Neutrophil (primary cell): ENCODE results near the gene NPR2.
A peak's percentile ranks its signal among the peaks of the same experiment; 100 is the strongest.

Source experiments
- H3K27ac ChIP-seq: fragments of 200-600 bp; sonication (generic); 2 replicates; pipeline ENCODE4 v1.5.1; 2016; ENCODE audit warnings: mild to moderate bottlenecking, moderate library complexity
- H3K27me3 ChIP-seq: fragments of 200-600 bp; sonication (generic); 2 replicates; pipeline ENCODE4 v1.6.0; 2016; ENCODE audit warnings: mild to moderate bottlenecking
- H3K36me3 ChIP-seq: fragments of 200-600 bp; sonication (generic); 2 replicates; pipeline ENCODE4 v1.5.1; 2017
- H3K4me1 ChIP-seq, 2 experiments: fragments of 200-600 bp in 1 of 2; sonication (generic) in 1 of 2; 1 replicate in 1 of 2; 2 replicates in 1 of 2; pipeline versions ENCODE4 v1.5.1 to v1.6.1; 2013 to 2016; ENCODE audit warnings: low read depth in 1 of 2, low read length in 1 of 2, mild to moderate bottlenecking in 1 of 2, moderate library complexity in 1 of 2; ENCODE audit not compliant: control insufficient read depth in 1 of 2, insufficient read depth in 1 of 2
- H3K4me3 ChIP-seq, 2 experiments: fragments of 200-600 bp in 1 of 2; sonication (generic) in 1 of 2; 1 replicate in 1 of 2; 2 replicates in 1 of 2; pipeline ENCODE4 v1.5.1; 2013 to 2016; ENCODE audit warnings: low read depth in 1 of 2, low read length in 1 of 2, mild to moderate bottlenecking in 1 of 2, moderate library complexity in 1 of 2
- H3K9me3 ChIP-seq: fragments of 200-600 bp; sonication (generic); 2 replicates; pipeline ENCODE4 v1.5.1; 2016
- CTCF ChIP-seq: fragments of 200-600 bp; sonication (generic); IDR thresholded peaks from 2 replicates; pipeline ENCODE4 v1.5.1; 2016; ENCODE audit warnings: antibody characterized with exemption

The NPR2 gene

GRCh38 chr9:35746583-35746982 is 44.8 kb upstream of the NPR2 start:
- Histone ChIP-seq H3K9me3 (no peaks in the 10 kb centered on the region), H3K4me1 (peaks cover 41 to 42% of the 10 kb centered on the region in 2 experiments), H3K4me3 (peak overlapping the region in 1 of 2 experiments; percentile 80), H3K27ac (no peak overlapping the region), H3K36me3 (peaks cover 45% of the 10 kb centered on the region), H3K27me3 (no peaks in the 10 kb centered on the region)
- no peak for TF ChIP-seq CTCF

GRCh38 chr9:35748242-35748857 is 43.0 kb upstream of the NPR2 start:
- Histone ChIP-seq H3K4me1 (peaks cover 41 to 42% of the 10 kb centered on the region in 2 experiments), H3K36me3 (peaks cover 45% of the 10 kb centered on the region), H3K27ac (peak overlapping the region; percentile 96), H3K27me3 (no peaks in the 10 kb centered on the region), H3K9me3 (no peaks in the 10 kb centered on the region), H3K4me3 (peak overlapping the region; percentile 80 to 86)
- no peak for TF ChIP-seq CTCF

- Histone ChIP-seq H3K9me3 (no peaks in the 10 kb centered on the region), H3K4me3 (peak within 1 kb of the TSS; percentile 80 to 86), H3K27me3 (no peaks in the 10 kb centered on the region), H3K36me3 (peaks cover 46% of the 10 kb centered on the region), H3K27ac (peak within 1 kb of the TSS; percentile 96), H3K4me1 (peaks cover 41 to 42% of the 10 kb centered on the region in 2 experiments)
- TF ChIP-seq CTCF, result no peak
These were observed 42.4 kb upstream of the NPR2 start, which contains the start of the genes GBA2 and RGP1 for GRCh38 chr9:35748858-35749514. Gene GBA2 (minus strand): TSS chr9:35749228. CDS start chr9:35748704, 524 bp downstream. Gene RGP1 (plus strand): TSS chr9:35749287. CDS start chr9:35749756, 469 bp downstream.

GRCh38 chr9:35749515-35750255 is 41.7 kb upstream of the NPR2 start:
- H3K27me3 ChIP-seq, result no peaks in the 10 kb centered on the region
- no peaks in the 10 kb centered on the region for H3K9me3 ChIP-seq
- H3K4me1 ChIP-seq, result peaks cover 41 to 42% of the 10 kb centered on the region in 2 experiments
- H3K36me3 ChIP-seq, result peaks cover 46% of the 10 kb centered on the region
- peak overlapping the region; percentile 96 for H3K27ac ChIP-seq
- peak overlapping the region; percentile 80 to 86 for H3K4me3 ChIP-seq
- TF ChIP-seq CTCF, result no peak

GRCh38 chr9:35750256-35750531 is 41.2 kb upstream of the NPR2 start:
- Histone ChIP-seq H3K4me3 (peak overlapping the region; percentile 80 to 86), H3K9me3 (no peaks in the 10 kb centered on the region), H3K4me1 (peaks cover 41 to 42% of the 10 kb centered on the region in 2 experiments), H3K27me3 (no peaks in the 10 kb centered on the region), H3K27ac (peak overlapping the region; percentile 96), H3K36me3 (peaks cover 50% of the 10 kb centered on the region)
- no peak for TF ChIP-seq CTCF
